A204.1 (cell line): ENCODE measurements around the gene TRIM22.
A peak's percentile ranks its signal among the peaks of the same experiment; 100 is the strongest.
"Not testable (repeated sequence)": the region's sequence is repeated elsewhere in the genome, so short reads cannot be mapped to it uniquely, and the experiment has no call there.

Experiments used
- FAIRE-seq: peaks from 2 replicates; lab custom pipeline; 2012; peaks lifted over from hg19 to GRCh38; lab: Jason Lieb, UNC

Gene TRIM22, protein sequence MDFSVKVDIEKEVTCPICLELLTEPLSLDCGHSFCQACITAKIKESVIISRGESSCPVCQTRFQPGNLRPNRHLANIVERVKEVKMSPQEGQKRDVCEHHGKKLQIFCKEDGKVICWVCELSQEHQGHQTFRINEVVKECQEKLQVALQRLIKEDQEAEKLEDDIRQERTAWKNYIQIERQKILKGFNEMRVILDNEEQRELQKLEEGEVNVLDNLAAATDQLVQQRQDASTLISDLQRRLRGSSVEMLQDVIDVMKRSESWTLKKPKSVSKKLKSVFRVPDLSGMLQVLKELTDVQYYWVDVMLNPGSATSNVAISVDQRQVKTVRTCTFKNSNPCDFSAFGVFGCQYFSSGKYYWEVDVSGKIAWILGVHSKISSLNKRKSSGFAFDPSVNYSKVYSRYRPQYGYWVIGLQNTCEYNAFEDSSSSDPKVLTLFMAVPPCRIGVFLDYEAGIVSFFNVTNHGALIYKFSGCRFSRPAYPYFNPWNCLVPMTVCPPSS

DNA sequence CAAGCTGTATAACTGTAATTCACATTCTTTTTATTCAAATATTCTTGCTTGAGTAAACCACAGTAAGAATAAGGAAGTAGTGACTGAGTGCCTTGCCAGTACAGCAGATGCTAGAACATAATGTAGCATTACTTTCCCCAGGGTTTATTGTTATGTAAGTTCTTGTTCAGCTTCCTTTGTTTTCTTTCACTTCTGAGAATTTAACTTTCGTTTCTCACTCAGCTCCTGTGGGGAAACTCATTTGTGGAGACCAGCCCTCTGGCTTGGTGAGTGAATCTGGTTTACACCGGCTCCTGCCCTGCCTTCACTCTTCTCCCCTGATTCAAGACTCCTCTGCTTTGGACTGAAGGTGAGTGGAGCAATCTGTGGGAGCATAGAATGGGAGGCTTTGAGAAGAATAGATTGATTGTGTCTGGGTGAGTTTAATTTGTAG, at the start of gene TRIM22:
Gene TRIM22 (plus strand): TSS at position 240 of the 433 bp plus-strand sequence. CDS start 6,443 bp downstream, outside the sequence.
- FAIRE-seq, result no peak

GRCh38 chr11:5639953-5640352, 49.6 kb upstream of the TRIM22 start:
- no peak for FAIRE-seq

- FAIRE-seq, result no peak
Measured at GRCh38 chr11:5643585-5643984, 46.0 kb upstream of the TRIM22 start.

DNA sequence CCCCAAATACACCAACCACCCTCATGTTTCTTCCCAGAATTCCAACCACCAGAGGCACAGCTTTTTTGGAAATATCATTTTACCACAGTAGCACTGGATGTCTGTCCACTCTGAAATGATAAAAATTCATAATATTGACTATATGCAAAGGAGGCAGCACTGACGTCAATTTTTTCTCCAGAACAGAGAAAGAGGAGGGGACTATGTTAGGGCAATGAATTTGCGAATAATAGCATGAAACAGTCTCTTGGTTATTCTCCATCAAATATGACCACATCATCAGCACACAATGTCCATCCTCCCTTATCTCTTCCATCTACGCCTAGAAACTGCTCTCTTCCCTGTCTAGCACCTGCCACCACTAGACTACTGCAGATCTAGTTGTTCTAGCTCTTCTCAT, 43.5 kb upstream of the TRIM22 start:
- no peak for FAIRE-seq

DNA sequence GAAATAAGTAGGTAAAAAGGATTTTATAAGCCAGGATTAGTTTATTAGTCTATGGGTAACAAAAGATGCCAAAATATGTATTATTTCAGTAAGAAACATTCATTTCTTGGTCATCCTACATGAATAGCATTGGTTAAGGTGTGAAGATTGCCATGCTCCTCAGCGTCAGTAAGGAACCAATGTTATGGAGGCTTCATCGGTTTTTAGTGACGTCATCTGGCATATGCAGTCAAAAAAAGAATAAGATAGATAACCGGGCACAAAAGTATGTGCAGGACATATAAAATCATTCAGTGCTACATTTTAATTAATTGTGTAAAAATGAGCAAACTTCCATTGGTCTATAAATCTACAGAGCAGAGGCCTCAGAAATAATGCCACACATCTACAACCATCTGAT, 34.1 kb upstream of the TRIM22 start:
- no peak for FAIRE-seq

GRCh38 chr11:5656956-5657355, 32.6 kb upstream of the TRIM22 start:
- FAIRE-seq, result not testable (repeated sequence)

GRCh38 chr11:5658318-5658717, 31.3 kb upstream of the TRIM22 start:
- no peak for FAIRE-seq

- FAIRE-seq, result no peak
Measured at GRCh38 chr11:5663511-5663910, 26.1 kb upstream of the TRIM22 start.

DNA sequence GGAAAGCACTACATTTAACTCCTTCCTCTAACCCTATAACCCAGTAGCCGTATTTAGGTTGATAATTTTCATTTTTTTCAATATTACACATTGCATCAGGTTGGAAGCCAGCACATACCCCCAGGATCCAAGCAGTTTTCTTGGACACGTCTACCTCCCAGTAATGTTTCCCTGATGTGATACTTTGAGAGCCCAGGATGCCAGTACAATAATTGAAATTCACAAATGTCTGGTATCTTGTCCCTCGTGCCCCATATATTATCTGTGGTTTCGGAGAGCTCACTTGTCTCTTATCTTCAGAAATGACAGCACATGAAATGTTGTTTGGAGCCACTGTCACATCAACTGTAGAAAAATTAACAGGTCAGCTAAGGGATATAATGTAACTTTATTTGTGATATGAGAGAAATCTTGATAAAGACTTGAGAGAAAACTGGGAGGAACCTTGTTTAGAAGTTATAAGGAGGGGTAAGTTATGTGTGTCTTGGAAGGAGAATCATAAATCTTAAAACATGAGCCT, 24.5 kb upstream of the TRIM22 start:
- FAIRE-seq, result no peak

DNA sequence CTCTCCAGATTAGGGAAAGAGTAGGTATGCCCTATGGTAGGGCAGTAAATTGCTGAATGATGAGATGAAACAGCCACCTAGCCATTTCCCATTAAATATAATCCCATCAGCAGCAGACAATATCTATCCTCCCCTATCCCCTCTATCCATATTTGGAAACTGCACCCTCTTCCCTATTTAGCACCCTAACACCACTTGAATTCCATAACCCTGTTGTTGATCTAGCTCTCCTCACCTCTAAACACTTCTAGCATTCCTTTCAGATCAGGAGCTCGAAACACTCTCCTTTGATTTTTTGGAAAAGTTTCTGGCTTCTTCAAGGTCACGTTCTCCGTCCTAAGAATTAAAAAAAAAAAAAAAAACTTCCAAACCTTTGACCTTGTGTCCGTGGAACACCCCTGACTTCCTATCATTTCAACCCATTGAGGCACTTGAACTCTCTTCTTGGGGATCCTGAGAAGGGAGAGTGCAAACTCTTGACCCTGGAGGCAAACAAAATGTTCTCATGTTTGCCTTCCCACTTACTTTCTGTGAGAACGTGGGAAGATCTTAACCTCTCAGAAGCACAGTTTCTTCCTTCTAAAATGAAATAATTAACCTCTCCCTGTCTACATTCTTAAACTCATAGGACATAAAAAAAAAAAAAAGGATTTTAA, 23.7 kb upstream of the TRIM22 start:
- FAIRE-seq, result no peak

- no peak for FAIRE-seq
Measured at GRCh38 chr11:5666402-5666793, 23.2 kb upstream of the TRIM22 start.

DNA sequence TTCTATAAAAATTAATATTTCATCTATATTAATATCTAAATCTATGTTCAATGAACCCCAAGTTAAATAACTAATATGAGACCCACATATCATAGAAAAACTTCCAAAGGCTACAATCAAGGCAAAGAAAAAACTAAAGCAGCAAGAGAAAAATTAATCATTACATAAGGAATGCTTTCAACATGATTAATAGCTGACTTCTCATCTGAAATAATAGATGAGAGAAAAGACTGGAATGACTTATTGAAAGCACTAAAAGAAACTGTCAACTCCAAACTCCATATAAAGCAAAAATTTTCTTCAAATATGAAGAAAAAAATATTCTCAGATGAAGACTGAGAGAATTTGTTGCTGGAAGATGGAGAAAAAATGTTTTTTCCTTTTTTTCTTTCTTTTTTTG, 17.8 kb upstream of the TRIM22 start:
- no peak for FAIRE-seq

- no peak for FAIRE-seq
Measured at GRCh38 chr11:5674391-5674790, 15.2 kb upstream of the TRIM22 start.

DNA sequence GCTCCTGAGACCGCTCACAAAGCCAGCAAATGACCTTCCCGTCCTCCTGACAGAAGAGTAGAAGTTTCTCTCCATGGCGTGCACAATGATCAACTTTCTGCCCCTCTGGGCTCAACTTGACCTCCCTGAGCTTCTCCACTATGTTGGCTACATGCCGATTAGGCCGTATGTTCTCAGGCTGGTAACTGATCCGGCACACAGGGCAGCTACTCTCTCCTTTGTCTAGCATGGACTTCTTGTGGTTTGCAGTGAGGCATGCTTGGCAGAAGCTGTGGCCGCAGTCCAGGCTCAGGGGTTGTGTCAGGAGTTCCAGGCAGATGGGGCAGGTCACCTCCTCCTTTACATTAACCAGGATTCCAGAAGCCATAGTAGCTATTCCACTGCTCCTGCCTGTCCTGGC, 9.8 kb upstream of the TRIM22 start:
- FAIRE-seq, result no peak

- not testable (repeated sequence) for FAIRE-seq
Measured at GRCh38 chr11:5682890-5683441, 6.6 kb upstream of the TRIM22 start.

- FAIRE-seq, result not testable (repeated sequence)
Measured at GRCh38 chr11:5683620-5684019, 6.0 kb upstream of the TRIM22 start.

DNA sequence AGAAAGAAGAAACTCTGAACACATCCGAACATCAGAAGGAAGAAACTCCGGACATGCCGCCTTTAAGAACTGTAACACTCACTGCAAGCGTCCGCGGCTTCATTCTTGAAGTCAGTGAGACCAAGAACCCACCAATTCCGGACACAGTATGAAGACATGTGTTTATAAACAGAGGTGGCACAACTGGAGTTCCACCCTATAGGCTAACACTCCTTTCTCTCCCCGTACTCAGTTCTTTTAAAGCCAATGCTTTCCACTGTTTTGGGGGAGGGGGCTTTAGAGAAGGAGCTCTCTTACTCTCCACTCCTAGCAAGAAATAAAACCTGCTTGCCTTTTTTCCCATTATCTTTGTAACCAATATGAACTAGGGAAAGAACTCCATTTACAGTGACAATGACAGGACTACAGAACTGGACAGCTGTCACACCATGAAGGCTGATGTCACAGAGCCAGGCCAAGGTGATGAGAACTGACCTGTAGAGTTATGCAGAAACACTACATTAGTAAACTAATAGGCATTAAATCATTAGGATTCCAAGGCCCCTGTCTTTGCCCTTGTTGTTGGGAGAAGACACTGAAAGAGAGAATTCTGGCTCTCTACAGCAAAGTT, 5.4 kb upstream of the TRIM22 start:
- FAIRE-seq, result no peak

DNA sequence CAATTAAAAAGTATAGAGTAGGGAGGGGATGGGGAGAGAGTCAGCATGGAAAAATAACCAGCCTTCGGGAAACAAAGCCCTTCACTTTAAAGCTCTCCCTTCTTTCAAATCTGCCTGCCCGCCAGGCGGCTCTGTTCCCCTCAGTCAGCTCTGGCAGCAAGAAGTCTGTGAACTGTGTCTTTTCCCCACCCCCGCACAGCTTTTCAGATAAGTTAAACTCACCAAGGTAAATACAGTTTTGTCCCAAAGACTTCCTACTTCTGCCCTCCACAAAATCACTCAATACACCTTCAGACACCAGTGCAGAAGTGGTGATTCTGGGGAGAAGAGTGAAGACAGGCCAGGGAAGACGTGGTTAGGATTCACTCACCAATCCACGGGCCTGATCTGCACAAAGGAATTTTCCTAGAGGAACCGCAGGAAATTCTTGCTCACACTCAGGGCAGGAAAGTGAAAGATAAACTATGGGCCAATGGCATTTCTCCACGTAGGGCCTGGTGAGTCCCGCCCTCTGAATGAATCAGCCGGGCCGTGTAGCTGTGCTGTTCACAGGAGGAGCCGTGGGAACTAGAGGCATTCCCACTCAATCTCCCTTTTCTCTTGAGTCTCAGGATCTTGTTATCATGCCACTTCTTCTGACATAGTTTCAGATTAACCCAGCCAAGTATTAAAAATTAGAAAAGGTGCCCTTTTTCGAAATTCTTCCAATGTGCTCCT, 4.8 kb upstream of the TRIM22 start, which contains the start of gene TRIM5:
Gene TRIM5 (minus strand): TSS at position 429 of the 717 bp plus-strand sequence. CDS start 4,897 bp downstream, outside the sequence.
- FAIRE-seq, result peak; percentile 92

GRCh38 chr11:5686426-5686825, 3.2 kb upstream of the TRIM22 start:
- FAIRE-seq, result no peak

- no peak for FAIRE-seq
Measured at GRCh38 chr11:5688482-5688881, 1.1 kb upstream of the TRIM22 start.

- FAIRE-seq, result no peak
Measured at GRCh38 chr11:5690216-5690615, 626 bp downstream of the TRIM22 start.

- FAIRE-seq, result no peak
Measured at GRCh38 chr11:5690736-5691135, 1.1 kb downstream of the TRIM22 start.
